AG04450 (cell line): Measurements from ENCODE around the gene LOXL3. TPM values are rescaled to one million over a fixed set of nuclear protein-coding genes. Genes with fewer than 3 reads are reported as not detected.

Source experiments
- CTCF ChIA-PET: fragments of 300-600, 350-600 bp; formaldehyde crosslinking; extraction: SDS; loops from one replicate; lab custom pipeline; 2022; ENCODE audit warnings: antibody characterized with exemption, inconsistent platforms; lab: Charles Lee
- POLR2A ChIA-PET: fragments of 350-600 bp; formaldehyde crosslinking; extraction: SDS; loops from one replicate; lab custom pipeline; 2021; ENCODE audit warnings: antibody characterized with exemption, inconsistent platforms; lab: Yijun Ruan, JAX
- DNase-seq: peaks from one replicate; pipeline ENCODE4 v3.0.0-alpha.2; 2011; ENCODE audit warnings: low read depth, low spot score
- H3K27ac ChIP-seq: one replicate; pipeline ENCODE4 v1.5.1; 2012; ENCODE audit warnings: low read depth, low read length, control low read depth
- H3K27me3 ChIP-seq: one replicate; pipeline ENCODE4 v1.6.0; 2012; ENCODE audit warnings: low read length; ENCODE audit not compliant: control insufficient read depth, insufficient read depth
- H3K4me3 ChIP-seq: 2 replicates; pipeline ENCODE4 v1.5.1; 2011; ENCODE audit warnings: mild to moderate bottlenecking, low read depth, low read length, control low read depth
- H3K9me3 ChIP-seq: 2 replicates; pipeline ENCODE4 v1.5.1; 2012; ENCODE audit warnings: low read length; ENCODE audit not compliant: control insufficient read depth, insufficient read depth
- polyA plus RNA-seq: library from polyadenylated mRNA; depleted of rRNA; stranded (reverse); fragments of >200 nt; gene quantifications from 2 replicates; pipeline ENCODE4 v1.2.3, GENCODE V29; 2011
- TF ChIP-seq, protein P1 (sequence below): IDR thresholded peaks from 2 replicates; pipeline ENCODE4 v1.5.1; 2011; ENCODE audit warnings: low read depth, low read length, control low read depth, inconsistent platforms

LOXL3 gene
- polyA plus RNA-seq, 1 experiment = 41.1 TPM

DNA sequence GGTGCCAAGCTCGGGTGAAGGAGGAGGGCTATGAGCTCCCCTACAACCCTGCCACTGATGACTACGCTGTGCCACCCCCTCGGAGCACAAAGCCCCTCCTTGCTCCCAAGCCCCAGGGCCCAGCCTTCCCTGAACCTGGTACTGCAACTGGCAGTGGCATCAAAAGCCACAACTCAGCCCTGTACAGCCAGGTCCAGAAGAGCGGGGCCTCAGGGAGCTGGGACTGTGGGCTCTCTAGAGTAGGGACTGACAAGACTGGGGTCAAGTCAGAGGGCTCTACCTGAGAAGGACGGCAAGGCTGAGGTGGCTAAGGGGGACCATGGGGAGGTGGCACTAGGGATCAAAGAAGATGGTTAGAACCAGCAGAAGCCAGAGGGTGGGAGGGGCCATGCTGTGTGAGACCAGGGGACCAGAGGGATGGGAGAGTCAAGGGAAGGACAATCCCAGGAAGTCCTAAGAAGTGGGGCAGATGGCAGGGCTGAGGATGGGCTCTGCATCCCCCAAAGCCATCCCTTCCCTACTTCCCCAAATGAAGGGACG, 3.2 kb upstream of the LOXL3 start:
- ChIA-PET CTCF (no interaction called here), POLR2A (no interaction called here)
- TF ChIP-seq, protein P1, sequence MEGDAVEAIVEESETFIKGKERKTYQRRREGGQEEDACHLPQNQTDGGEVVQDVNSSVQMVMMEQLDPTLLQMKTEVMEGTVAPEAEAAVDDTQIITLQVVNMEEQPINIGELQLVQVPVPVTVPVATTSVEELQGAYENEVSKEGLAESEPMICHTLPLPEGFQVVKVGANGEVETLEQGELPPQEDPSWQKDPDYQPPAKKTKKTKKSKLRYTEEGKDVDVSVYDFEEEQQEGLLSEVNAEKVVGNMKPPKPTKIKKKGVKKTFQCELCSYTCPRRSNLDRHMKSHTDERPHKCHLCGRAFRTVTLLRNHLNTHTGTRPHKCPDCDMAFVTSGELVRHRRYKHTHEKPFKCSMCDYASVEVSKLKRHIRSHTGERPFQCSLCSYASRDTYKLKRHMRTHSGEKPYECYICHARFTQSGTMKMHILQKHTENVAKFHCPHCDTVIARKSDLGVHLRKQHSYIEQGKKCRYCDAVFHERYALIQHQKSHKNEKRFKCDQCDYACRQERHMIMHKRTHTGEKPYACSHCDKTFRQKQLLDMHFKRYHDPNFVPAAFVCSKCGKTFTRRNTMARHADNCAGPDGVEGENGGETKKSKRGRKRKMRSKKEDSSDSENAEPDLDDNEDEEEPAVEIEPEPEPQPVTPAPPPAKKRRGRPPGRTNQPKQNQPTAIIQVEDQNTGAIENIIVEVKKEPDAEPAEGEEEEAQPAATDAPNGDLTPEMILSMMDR = no peak
- no peaks in the 10 kb centered on the region for H3K27me3 ChIP-seq
- H3K27ac ChIP-seq = no peak overlapping the region
- H3K4me3 ChIP-seq = no peak overlapping the region
- no peaks in the 10 kb centered on the region; the same call in 1 of the 2 replicates for H3K9me3 ChIP-seq
- DNase-seq = no peak

DNA sequence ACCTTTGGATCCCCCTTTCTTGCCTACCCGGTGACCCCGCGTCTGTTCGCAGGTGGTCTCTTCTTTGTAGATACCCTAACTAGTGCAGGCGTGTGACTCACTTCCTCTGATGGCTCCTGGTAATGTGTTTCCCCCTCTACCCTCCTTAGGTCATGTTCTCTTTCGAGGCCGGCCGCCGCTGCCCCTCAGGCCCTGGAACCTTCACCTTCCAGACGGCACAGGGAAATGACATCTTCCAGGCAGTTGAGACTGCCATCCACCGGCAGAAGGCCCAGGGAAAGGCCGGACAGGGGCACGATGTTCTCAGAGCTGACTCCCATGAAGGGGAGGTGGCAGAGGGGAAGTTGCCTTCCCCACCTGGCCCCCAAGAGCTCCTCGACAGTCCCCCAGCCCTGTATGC, 2.4 kb upstream of the LOXL3 start:
- Histone ChIP-seq H3K27ac (no peak overlapping the region), H3K27me3 (no peaks in the 10 kb centered on the region), H3K4me3 (peak overlapping the region; percentile 97), H3K9me3 (no peaks in the 10 kb centered on the region; the same call in 1 of the 2 replicates)
- no peak for DNase-seq
- CTCF ChIA-PET = no interaction called here
- POLR2A ChIA-PET = interaction anchor here (0.5 kb wide), 1 partner anchor 173 kb away, joined by 3 read pairs; no protein-coding TSS in a partner anchor
- TF ChIP-seq, protein P1 = no peak

DNA sequence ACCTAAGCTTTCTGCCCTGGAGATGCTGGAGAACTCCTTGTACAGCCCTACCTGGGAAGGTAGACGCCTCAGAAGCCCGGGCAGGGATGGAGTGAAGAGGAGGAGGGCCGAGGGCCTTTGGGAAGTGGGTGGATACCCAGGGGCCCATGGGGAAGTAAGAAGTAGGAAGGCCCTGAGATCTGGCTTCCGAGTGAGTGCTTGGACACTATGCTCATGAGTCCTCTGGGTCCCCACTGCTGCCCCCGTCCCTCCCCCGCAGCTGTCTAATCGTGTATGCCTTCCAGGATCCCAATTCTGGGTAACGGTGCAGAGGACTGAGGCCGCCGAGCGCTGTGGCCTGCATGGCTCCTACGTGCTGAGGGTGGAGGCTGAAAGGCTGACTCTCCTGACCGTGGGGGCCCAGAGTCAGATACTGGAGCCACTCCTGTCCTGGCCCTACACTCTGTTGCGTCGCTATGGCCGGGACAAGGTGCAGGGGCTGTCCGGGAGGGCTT, 1.9 kb upstream of the LOXL3 start:
- no peaks in the 10 kb centered on the region for H3K27me3 ChIP-seq
- CTCF ChIA-PET = no interaction called here

DNA sequence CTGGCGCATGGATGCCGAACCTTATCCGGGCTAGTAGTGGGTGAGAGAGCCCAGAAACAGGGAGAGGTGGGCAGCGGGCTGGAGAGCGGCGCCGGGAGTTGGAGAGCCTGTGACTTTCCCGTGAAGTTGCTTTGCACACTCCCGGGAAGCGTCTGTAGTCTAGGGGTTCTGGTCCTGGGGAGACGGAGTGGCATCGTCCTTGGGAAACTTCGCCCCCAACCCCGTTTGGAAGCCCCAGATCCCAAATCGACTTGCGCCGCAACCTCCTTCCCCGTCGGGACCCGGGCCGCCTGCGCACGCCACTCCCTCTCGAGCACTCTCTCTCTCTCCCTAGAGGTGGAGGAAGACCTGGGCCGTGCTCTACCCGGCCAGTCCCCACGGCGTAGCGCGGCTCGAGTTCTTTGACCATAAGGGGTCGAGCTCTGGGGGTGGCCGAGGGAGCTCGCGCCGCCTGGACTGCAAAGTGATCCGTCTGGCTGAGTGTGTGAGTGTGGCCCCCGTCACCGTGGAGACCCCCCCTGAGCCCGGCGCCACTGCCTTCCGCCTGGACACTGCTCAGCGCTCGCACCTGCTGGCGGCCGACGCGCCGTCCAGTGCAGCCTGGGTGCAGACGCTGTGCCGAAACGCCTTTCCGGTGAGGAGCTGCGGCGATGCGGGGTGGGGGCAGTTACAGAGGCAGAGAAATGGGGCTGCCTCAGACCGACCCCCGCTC, 1.2 kb upstream of the LOXL3 start:
- ChIA-PET POLR2A (interaction anchor here (0.9 to 1.0 kb wide), 2 partner anchors 12 to 23 kb away, joined by 3 to 7 read pairs; no protein-coding TSS in a partner anchor), CTCF (no interaction called here)
- no peaks in the 10 kb centered on the region for H3K27me3 ChIP-seq
- peak overlapping the region; percentile 97 for H3K4me3 ChIP-seq
- H3K9me3 ChIP-seq = no peaks in the 10 kb centered on the region; the same call in 1 of the 2 replicates
- peak overlapping the region; percentile 47 for H3K27ac ChIP-seq
- DNase-seq = no peak
- TF ChIP-seq, protein P1 = no peak

More for the DNA sequence above, 1.9 kb upstream of the LOXL3 start:
- no peak for DNase-seq
- POLR2A ChIA-PET = interaction anchor here (0.9 to 1.0 kb wide), 2 partner anchors 11 to 23 kb away, joined by 3 to 7 read pairs; no protein-coding TSS in a partner anchor
- Histone ChIP-seq H3K27ac (no peak overlapping the region), H3K9me3 (no peaks in the 10 kb centered on the region; the same call in 1 of the 2 replicates), H3K4me3 (peak overlapping the region; percentile 97)
- TF ChIP-seq, protein P1 = no peak
